22Rv1 (cell line): ENCODE results near the gene PIAS4.

Experiments used
- H3K27ac ChIP-seq: fragments of 450-650 bp; 2 replicates; pipeline ENCODE4 v1.5.1; 2017
- ZFX ChIP-seq: fragments of 450-650 bp; IDR thresholded peaks from 2 replicates; pipeline ENCODE4 v1.6.1; 2017; ENCODE audit warnings: antibody characterized with exemption, borderline replicate concordance
- TF ChIP-seq, protein P1 (sequence below): fragments of 450-650 bp; IDR thresholded peaks from 2 replicates; pipeline ENCODE4 v1.5.1; 2017; ENCODE audit warnings: mild to moderate bottlenecking

PIAS4 gene

DNA sequence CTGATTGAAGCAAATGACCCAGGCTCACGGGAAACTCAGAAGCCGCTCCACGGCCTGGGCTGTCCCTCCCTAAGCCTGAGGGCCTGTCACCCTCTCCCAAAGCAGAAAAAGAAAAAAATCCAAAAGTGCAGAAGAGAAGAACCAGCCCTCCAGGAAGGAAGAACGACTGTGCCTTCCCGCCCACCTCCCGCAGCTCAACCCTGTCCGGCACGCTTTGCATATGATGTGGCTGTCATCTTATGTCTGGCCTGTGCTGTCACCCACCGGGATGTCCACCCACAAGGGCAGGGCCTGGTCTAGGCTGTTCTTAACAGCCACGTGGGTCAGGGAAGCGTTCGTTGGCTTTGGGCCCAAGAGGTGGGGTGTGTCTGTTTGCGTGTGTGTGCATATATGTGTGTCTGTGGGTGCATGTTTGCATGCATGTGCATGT lies 45.5 kb downstream of the PIAS4 start:
- H3K27ac ChIP-seq, result no peak overlapping the region; the same call in 1 of the 2 replicates
- TF ChIP-seq, protein P1, sequence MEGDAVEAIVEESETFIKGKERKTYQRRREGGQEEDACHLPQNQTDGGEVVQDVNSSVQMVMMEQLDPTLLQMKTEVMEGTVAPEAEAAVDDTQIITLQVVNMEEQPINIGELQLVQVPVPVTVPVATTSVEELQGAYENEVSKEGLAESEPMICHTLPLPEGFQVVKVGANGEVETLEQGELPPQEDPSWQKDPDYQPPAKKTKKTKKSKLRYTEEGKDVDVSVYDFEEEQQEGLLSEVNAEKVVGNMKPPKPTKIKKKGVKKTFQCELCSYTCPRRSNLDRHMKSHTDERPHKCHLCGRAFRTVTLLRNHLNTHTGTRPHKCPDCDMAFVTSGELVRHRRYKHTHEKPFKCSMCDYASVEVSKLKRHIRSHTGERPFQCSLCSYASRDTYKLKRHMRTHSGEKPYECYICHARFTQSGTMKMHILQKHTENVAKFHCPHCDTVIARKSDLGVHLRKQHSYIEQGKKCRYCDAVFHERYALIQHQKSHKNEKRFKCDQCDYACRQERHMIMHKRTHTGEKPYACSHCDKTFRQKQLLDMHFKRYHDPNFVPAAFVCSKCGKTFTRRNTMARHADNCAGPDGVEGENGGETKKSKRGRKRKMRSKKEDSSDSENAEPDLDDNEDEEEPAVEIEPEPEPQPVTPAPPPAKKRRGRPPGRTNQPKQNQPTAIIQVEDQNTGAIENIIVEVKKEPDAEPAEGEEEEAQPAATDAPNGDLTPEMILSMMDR, result no peak
- TF ChIP-seq ZFX, result no peak

- H3K27ac ChIP-seq, result no peak overlapping the region
- no peak for TF ChIP-seq ZFX
- TF ChIP-seq, protein P1, result no peak
These were observed 46.1 kb downstream of the PIAS4 start for GRCh38 chr19:4053423-4054324.

DNA sequence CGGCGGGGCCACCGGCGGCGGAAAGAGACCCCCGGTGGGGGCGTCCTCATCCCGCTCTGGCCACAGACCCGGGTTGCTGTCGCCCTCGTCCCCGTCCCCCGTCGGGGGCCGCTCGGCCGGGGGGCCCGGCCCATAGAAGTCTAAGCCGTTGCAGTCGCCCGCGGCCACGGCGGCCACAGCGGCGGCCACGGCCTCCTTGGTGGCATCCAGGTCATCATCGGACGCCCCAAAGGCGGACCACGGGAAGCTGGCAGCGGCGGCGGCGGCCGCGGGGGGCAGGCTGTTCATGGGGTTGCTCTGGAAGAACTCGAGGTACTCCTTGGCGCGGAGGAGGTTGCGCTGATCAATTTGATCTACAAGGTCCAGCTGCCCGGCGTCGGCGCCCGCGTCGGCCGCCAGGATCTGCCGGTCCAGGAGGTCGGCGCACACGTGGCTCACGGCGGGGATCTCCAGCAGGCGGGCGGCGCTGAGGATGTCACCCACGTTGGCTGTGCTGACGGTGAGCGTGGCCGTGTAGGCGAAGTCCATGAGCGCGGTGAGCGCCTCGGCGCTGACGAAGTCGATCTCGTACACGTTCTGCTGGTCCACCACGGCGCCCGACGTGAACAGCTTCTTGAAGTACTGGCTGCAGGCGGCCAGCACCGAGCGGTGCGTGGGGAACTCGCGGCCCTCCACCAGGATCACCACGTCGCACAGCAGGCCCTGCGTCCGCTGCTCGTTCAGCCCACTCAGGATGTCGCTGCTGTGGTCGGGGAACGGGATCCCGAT lies 47.1 kb downstream of the PIAS4 start:
- no peak overlapping the region for H3K27ac ChIP-seq
- TF ChIP-seq, protein P1, result no peak
- TF ChIP-seq ZFX, result no peak

DNA sequence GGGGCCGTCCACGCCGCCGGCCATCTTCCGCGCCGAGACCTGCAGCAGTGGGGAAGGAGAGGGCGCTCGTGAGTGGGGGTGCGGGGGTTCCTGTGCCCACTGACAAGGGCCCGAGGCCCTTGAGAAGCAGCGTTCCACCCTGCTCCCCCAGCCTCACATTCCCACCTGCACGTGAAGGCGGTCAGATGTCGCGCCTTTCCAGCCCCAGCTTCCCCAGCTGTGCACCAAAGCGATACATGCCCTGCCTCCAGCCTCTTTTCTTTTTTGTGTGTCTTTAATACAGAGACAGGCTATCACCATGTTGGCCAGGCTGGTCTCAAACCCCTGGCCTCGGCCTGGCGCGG lies 47.6 kb downstream of the PIAS4 start:
- no peak for TF ChIP-seq ZFX
- TF ChIP-seq, protein P1, result no peak
- H3K27ac ChIP-seq, result no peak overlapping the region

DNA sequence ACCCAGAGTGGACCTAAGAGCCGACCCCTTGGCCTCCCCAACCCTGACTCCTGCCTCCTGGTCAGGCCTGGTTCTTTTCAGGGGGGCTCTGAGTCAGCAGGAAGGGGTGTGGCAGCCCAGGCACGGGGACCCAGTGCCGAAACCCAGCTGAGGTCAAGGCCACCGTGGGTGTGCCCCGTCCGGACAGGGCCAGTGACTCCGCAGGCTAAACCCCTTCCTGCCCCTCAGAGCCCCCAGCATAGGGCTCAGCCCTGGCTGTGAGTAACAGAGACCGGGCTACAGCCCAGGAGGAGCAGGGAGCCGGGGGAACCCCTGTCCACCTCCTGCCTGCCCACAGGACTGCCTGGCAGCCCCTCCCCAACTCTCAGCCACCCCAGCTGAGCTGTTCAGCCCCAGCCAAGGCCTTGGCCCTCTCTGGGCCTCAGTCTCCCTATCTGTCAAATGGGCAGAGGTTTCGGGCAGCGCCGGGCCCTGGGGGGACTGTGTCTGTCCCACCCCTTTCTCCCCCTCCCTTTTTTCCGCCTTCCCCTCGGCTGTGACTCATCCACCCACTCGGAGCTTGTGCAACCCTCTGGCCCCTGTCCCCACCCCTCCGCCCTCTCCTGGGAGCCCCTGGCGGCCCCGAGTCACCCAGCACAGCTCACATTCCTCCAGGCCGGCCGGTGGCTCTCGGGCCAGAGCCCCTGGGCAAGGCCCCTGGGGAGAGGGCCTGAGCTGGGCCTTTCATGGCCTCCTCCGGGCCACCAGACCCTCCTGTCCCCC lies 50.6 kb downstream of the PIAS4 start:
- peak overlapping the region; percentile 20; the same call in 1 of the 2 replicates for H3K27ac ChIP-seq
- TF ChIP-seq ZFX, result no peak

GRCh38 chr19:4058693-4059452 lies 51.3 kb downstream of the PIAS4 start:
- H3K27ac ChIP-seq, result peak overlapping the region; percentile 20; the same call in 1 of the 2 replicates
- TF ChIP-seq, protein P1, result no peak
- TF ChIP-seq ZFX, result no peak

DNA sequence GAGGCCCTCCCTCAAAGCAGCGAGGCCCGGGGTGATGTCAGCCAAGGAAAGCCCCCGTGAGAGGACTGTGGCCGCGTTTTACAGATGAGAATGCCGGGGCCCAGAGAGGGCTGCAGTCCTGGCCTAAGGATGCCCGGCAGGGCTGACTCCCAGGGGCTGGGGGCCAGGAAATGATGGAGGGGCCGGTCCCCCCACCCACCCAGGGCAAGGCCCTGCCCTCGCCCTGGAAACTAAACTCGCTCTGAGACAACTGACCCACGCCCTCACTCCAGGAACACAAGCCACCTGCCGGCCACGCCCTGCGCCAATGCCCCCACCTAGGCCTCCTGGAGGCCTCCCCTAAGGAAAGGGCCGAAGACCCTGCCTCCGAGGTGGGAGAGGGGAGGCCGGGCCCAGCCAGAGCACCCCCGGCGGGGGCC lies 51.9 kb downstream of the PIAS4 start:
- H3K27ac ChIP-seq, result peak overlapping the region; percentile 20
- TF ChIP-seq ZFX, result no peak
- TF ChIP-seq, protein P1, result no peak
